Measurements from ENCODE around the gene TCAIM. TPM values are rescaled to one million over a fixed set of nuclear protein-coding genes. Genes with fewer than 3 reads are reported as not detected.

The TCAIM gene
- total RNA-seq, 1 experiment from 2014 or later, result 18.4 TPM

- POLR2A ChIA-PET, result no interaction called here
- H3K9ac ChIP-seq (ENCODE audit: low read length), result no peak overlapping the region
- intact Hi-C loops (cut with micrococcal nuclease), result no loop called here
Observed at GRCh38 chr3:44446929-44447328, 108.4 kb downstream of the TCAIM start.

DNA sequence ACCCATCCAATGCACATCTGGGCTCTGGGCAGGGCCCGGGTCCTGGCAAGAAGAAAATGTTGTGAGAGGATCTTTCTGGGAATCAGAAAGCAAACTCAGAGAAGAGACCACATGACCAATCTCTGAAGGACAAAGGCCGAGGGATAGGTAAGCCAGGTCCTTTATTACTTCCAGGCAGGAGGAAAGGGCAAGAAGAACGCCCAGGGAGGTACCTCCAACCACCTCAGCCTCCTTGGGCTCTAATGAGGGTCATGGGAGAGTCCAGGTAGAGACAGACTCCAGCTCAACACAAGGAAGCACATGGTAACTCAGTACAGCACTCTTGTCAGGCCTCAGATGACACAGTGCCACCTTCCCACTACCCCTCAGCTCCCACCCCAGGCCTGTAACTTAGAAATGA, 112.9 kb downstream of the TCAIM start:
- H3K4me2 ChIP-seq (ENCODE audit: low read length), result no peak overlapping the region
- no TSS peak for BruUV-seq (replicated peaks)
- peaks cover 36 to 48% of the 10 kb centered on the region in 2 experiments for H3K36me3 ChIP-seq (ENCODE audit: control insufficient read depth in 1 of 2, insufficient read depth in 2 of 2, low read length in 2 of 2)
- intact Hi-C loops (cut with micrococcal nuclease), result no loop called here
- H4K20me1 ChIP-seq (ENCODE audit: insufficient read depth), result no peaks in the 10 kb centered on the region
- RAD21 ChIA-PET (ENCODE audit: low non-redundant PET in 1 of 2, low total read pairs in 2 of 2, uncharacterized antibody in 2 of 2, unreplicated experiment in 2 of 2), result no interaction called here
- CTCF ChIA-PET, result no interaction called here
- peaks cover 12% of the 10 kb centered on the region for H3K79me2 ChIP-seq (ENCODE audit: insufficient read depth, low read length)
- H3K9me3 ChIP-seq (ENCODE audit: control insufficient read depth in 1 of 2, insufficient read depth in 1 of 2, low read depth in 1 of 2, low read length in 2 of 2), result no peaks in the 10 kb centered on the region
- ATAC-seq (no peak), DNase-seq (ENCODE audit: low read depth, low spot score) (no peak)
- POLR2A ChIA-PET, result no interaction called here
- H3K9me2 ChIP-seq (ENCODE audit: insufficient read depth), result no peaks in the 10 kb centered on the region
- no peaks in the 10 kb centered on the region for H3K27me3 ChIP-seq (ENCODE audit: insufficient read depth, low read length)
- H3K4me3 ChIP-seq (replicated peaks in 1 of 2; ENCODE audit: low read depth in 1 of 2, low read length in 2 of 2), result no peak overlapping the region
- no peak overlapping the region for H3K9ac ChIP-seq (ENCODE audit: low read length)
- no peak overlapping the region for H3K27ac ChIP-seq (ENCODE audit: low read depth, low read length)
- H3K4me1 ChIP-seq (ENCODE audit: control insufficient read depth in 1 of 2, insufficient read depth in 2 of 2, low read length in 2 of 2), result no peaks in the 10 kb centered on the region
- no peak for TF ChIP-seq CEBPB (IDR thresholded peaks at IDR 0.05; ENCODE audit: low read depth)
- no peak for TF ChIP-seq EZH2 (IDR thresholded peaks at IDR 0.05)
- TF ChIP-seq EZH2phosphoT487 (IDR thresholded peaks at IDR 0.05; ENCODE audit: borderline replicate concordance), result no peak
- TF ChIP-seq REST (IDR thresholded peaks at IDR 0.05; ENCODE audit: low read depth), result no peak
- TF ChIP-seq YY1 (IDR thresholded peaks at IDR 0.05; ENCODE audit: extremely low read depth, insufficient replicate concordance, low read depth, low read length), result no peak
- TF ChIP-seq ZFX (IDR thresholded peaks at IDR 0.05), result no peak
- TF ChIP-seq SIN3A (IDR thresholded peaks at IDR 0.05; ENCODE audit: low read depth), result no peak
- no peak for TF ChIP-seq ZNF274 (IDR thresholded peaks at IDR 0.05; ENCODE audit: low read depth, low read length)
- TF ChIP-seq POLR2A (IDR thresholded peaks at IDR 0.05; ENCODE audit: borderline replicate concordance, extremely low read depth, insufficient read depth, insufficient read length), result no peak
- no peak for TF ChIP-seq SP1 (IDR thresholded peaks at IDR 0.05; ENCODE audit: low read depth)
- no peak for TF ChIP-seq FOSL1 (IDR thresholded peaks at IDR 0.05; ENCODE audit: low read depth)
- no peak for TF ChIP-seq POLR2AphosphoS5 (IDR thresholded peaks at IDR 0.05; ENCODE audit: low read depth, low read length)
- no peak for TF ChIP-seq EGR1 (IDR thresholded peaks at IDR 0.05; ENCODE audit: low read depth)
- no peak for TF ChIP-seq RAD21 (IDR thresholded peaks at IDR 0.05; ENCODE audit: low read depth)
- no peak for TF ChIP-seq SRF (IDR thresholded peaks at IDR 0.05; ENCODE audit: low read depth)
- TF ChIP-seq JUND (IDR thresholded peaks at IDR 0.05), result no peak
- TF ChIP-seq CBX3 (IDR thresholded peaks at IDR 0.05; ENCODE audit: low read depth), result no peak
- H2AFZ ChIP-seq (ENCODE audit: low read depth, low read length, poor library complexity, severe bottlenecking), result no peak overlapping the region

More at GRCh38 chr3:44446929-44447328, 108.4 kb downstream of the TCAIM start:
- no peaks in the 10 kb centered on the region for H3K9me2 ChIP-seq (ENCODE audit: insufficient read depth)
- no peak for TF ChIP-seq CEBPB (IDR thresholded peaks at IDR 0.05; ENCODE audit: low read depth)
- TF ChIP-seq POLR2AphosphoS5 (IDR thresholded peaks at IDR 0.05; ENCODE audit: low read depth, low read length), result no peak
- BruUV-seq (replicated peaks), result no TSS peak
- H3K4me2 ChIP-seq (ENCODE audit: low read length), result no peak overlapping the region
- H3K27me3 ChIP-seq (ENCODE audit: insufficient read depth, low read length), result no peaks in the 10 kb centered on the region
- DNase-seq (ENCODE audit: low read depth, low spot score) (no peak), ATAC-seq (no peak)
- no peak overlapping the region for H2AFZ ChIP-seq (ENCODE audit: low read depth, low read length, poor library complexity, severe bottlenecking)
- peaks cover 29 to 41% of the 10 kb centered on the region in 2 experiments for H3K36me3 ChIP-seq (ENCODE audit: control insufficient read depth in 1 of 2, insufficient read depth in 2 of 2, low read length in 2 of 2)
- no peak overlapping the region for H3K27ac ChIP-seq (ENCODE audit: low read depth, low read length)
- no peaks in the 10 kb centered on the region for H3K4me1 ChIP-seq (ENCODE audit: control insufficient read depth in 1 of 2, insufficient read depth in 2 of 2, low read length in 2 of 2)
- RAD21 ChIA-PET (ENCODE audit: low non-redundant PET in 1 of 2, low total read pairs in 2 of 2, uncharacterized antibody in 2 of 2, unreplicated experiment in 2 of 2), result no interaction called here
- CTCF ChIA-PET, result no interaction called here
- H3K9me3 ChIP-seq (ENCODE audit: control insufficient read depth in 1 of 2, insufficient read depth in 1 of 2, low read depth in 1 of 2, low read length in 2 of 2), result no peaks in the 10 kb centered on the region
- no peaks in the 10 kb centered on the region for H3K79me2 ChIP-seq (ENCODE audit: insufficient read depth, low read length)
- no peaks in the 10 kb centered on the region for H4K20me1 ChIP-seq (ENCODE audit: insufficient read depth)
- H3K4me3 ChIP-seq (replicated peaks in 1 of 2; ENCODE audit: low read depth in 1 of 2, low read length in 2 of 2), result no peak overlapping the region

All from HCT116 (cell line).